Right renal pelvis (tissue), 4 donors: ENCODE measurements around the gene SLC7A1. TPM values are rescaled to one million over a fixed set of nuclear protein-coding genes. Genes with fewer than 3 reads are reported as not detected.

ENCODE experiments used
- DNase-seq, 4 donors: peaks; one replicate each; pipeline ENCODE4 v3.0.0-alpha.2; 2013; ENCODE audit warnings: low read depth in 4 of 4, low spot score in 3 of 4, missing footprints in 1 of 4
- polyA plus RNA-seq, 4 donors: library from polyadenylated mRNA; unstranded; fragments of 120-200 nt; gene quantifications; one replicate each; pipeline ENCODE4 v1.2.1, GENCODE V29; 2013; ENCODE audit not compliant: insufficient read length in 4 of 4

SLC7A1 gene
- polyA plus RNA-seq, 4 donors, result 15.6 to 20.7 (median 17.7) TPM

- DNase-seq, result no peak
Measured at GRCh38 chr13:29472332-29472961, 123.0 kb downstream of the SLC7A1 start.

DNA sequence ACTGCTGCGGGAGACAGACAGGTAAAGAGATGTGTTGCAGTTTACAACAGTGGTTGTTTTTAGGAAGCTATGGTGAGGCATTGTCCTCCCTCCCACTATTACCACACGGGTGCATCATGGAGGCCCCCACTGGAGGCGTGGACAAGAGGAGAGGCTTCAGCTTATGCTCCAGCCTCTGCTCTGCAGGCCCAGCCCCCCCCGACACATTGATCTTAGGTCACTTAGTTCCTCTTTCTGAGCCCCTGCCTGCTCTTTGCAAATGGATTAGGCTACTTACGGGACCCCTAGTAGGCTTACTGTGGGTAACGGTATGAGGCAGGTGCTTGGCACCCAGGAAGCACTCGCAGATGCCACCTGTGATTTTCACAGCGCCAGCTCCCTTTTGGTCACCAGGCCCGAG lies 123.9 kb downstream of the SLC7A1 start:
- no peak for DNase-seq

- peak in 1 of 4 donors; percentile 3 for DNase-seq
Measured at GRCh38 chr13:29465741-29466293, 129.7 kb downstream of the SLC7A1 start.

- no peak for DNase-seq
Measured at GRCh38 chr13:29464105-29464679, 131.3 kb downstream of the SLC7A1 start.

GRCh38 chr13:29459813-29460355 lies 135.6 kb downstream of the SLC7A1 start:
- no peak for DNase-seq
